ENCODE data around the gene ITM2B.

Gene ITM2B

DNA sequence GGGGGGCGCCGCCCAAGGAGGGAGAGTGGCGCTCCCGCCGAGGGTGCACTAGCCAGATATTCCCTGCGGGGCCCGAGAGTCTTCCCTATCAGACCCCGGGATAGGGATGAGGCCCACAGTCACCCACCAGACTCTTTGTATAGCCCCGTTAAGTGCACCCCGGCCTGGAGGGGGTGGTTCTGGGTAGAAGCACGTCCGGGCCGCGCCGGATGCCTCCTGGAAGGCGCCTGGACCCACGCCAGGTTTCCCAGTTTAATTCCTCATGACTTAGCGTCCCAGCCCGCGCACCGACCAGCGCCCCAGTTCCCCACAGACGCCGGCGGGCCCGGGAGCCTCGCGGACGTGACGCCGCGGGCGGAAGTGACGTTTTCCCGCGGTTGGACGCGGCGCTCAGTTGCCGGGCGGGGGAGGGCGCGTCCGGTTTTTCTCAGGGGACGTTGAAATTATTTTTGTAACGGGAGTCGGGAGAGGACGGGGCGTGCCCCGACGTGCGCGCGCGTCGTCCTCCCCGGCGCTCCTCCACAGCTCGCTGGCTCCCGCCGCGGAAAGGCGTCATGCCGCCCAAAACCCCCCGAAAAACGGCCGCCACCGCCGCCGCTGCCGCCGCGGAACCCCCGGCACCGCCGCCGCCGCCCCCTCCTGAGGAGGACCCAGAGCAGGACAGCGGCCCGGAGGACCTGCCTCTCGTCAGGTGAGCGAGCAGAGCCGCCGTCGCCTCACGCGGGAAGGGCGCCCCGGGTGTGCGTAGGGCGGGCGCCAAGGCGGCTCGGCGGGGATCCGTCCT, 70.5 kb downstream of the ITM2B start, which contains the start of gene RB1:
Gene RB1 (plus strand): TSS at position 393 of the 784 bp plus-strand sequence. CDS start 162 bp downstream, at position 555.
- Histone ChIP-seq H3K27ac (replicated peaks) (peak within 1 kb of the TSS; percentile 96), H3K4me3 (replicated peaks; ENCODE audit: insufficient read depth, low read length) (peak within 1 kb of the TSS; percentile 84), H3K27me3 (ENCODE audit: insufficient read depth, poor library complexity, severe bottlenecking) (no peaks in the 10 kb centered on the region)
- TF ChIP-seq POLR2AphosphoS5 (IDR thresholded peaks at IDR 0.05; ENCODE audit: low read depth) = peak; percentile 98
- peak; percentile 89 for TF ChIP-seq GABPA (IDR thresholded peaks at IDR 0.05; ENCODE audit: low read depth)
- TF ChIP-seq, protein P1, sequence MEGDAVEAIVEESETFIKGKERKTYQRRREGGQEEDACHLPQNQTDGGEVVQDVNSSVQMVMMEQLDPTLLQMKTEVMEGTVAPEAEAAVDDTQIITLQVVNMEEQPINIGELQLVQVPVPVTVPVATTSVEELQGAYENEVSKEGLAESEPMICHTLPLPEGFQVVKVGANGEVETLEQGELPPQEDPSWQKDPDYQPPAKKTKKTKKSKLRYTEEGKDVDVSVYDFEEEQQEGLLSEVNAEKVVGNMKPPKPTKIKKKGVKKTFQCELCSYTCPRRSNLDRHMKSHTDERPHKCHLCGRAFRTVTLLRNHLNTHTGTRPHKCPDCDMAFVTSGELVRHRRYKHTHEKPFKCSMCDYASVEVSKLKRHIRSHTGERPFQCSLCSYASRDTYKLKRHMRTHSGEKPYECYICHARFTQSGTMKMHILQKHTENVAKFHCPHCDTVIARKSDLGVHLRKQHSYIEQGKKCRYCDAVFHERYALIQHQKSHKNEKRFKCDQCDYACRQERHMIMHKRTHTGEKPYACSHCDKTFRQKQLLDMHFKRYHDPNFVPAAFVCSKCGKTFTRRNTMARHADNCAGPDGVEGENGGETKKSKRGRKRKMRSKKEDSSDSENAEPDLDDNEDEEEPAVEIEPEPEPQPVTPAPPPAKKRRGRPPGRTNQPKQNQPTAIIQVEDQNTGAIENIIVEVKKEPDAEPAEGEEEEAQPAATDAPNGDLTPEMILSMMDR (IDR thresholded peaks at IDR 0.05; ENCODE audit: insufficient read depth, low read length) = no peak
- TF ChIP-seq, protein P2, sequence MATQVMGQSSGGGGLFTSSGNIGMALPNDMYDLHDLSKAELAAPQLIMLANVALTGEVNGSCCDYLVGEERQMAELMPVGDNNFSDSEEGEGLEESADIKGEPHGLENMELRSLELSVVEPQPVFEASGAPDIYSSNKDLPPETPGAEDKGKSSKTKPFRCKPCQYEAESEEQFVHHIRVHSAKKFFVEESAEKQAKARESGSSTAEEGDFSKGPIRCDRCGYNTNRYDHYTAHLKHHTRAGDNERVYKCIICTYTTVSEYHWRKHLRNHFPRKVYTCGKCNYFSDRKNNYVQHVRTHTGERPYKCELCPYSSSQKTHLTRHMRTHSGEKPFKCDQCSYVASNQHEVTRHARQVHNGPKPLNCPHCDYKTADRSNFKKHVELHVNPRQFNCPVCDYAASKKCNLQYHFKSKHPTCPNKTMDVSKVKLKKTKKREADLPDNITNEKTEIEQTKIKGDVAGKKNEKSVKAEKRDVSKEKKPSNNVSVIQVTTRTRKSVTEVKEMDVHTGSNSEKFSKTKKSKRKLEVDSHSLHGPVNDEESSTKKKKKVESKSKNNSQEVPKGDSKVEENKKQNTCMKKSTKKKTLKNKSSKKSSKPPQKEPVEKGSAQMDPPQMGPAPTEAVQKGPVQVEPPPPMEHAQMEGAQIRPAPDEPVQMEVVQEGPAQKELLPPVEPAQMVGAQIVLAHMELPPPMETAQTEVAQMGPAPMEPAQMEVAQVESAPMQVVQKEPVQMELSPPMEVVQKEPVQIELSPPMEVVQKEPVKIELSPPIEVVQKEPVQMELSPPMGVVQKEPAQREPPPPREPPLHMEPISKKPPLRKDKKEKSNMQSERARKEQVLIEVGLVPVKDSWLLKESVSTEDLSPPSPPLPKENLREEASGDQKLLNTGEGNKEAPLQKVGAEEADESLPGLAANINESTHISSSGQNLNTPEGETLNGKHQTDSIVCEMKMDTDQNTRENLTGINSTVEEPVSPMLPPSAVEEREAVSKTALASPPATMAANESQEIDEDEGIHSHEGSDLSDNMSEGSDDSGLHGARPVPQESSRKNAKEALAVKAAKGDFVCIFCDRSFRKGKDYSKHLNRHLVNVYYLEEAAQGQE (IDR thresholded peaks at IDR 0.05; ENCODE audit: insufficient replicate concordance, low read depth) = peak; percentile 54
- TF ChIP-seq SPI1 (IDR thresholded peaks at IDR 0.05; ENCODE audit: borderline replicate concordance, low read depth) = peak; percentile 73; the same call in 1 of the 2 replicates
- peak; percentile 81 to 93 for DNase-seq (ENCODE audit: low read depth in 1 of 2, low spot score in 1 of 2)

DNA sequence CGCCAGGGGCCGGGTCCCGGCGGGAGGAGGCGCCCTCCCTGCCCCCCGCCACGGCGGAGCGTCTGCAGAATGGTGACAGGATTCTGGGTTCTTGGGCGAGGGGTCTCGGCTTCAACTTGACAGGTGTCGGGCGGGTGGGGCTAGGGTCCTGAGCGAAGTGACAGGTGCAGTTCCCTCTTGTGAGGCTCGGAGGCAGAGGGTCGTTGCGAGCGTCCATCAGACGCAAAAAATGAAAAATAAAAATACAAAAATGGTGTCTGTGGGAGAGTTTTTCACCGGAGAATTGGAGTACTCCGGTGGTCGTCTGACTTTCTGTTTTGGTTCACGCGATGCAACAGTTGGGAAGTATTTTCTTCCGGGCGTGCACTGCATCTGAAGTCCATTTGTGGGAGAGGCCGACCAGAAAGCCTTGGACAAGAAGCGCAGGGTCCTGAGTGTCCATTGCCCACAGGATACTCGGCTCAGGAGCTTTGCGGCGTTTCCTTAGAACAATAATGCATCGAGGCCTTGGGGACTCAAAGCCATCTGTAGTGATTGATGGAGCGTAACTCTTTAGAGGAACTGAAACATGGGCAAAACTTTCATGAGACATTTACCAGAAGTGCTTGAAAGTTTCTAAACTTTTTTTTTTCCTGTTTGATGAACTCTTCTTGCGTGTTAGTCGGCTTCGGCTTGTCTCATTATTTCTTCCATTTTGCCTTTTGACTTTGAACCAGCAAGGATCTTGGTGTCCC, 71.3 kb downstream of the ITM2B start:
- TF ChIP-seq SPI1 (IDR thresholded peaks at IDR 0.05; ENCODE audit: borderline replicate concordance, low read depth) = peak; percentile 34; the same call in 1 of the 2 replicates
- TF ChIP-seq, protein P1 (IDR thresholded peaks at IDR 0.05; ENCODE audit: insufficient read depth, low read length) = no peak
- TF ChIP-seq, protein P2 (IDR thresholded peaks at IDR 0.05; ENCODE audit: insufficient replicate concordance, low read depth) = no peak
- H3K4me3 ChIP-seq (replicated peaks; ENCODE audit: insufficient read depth, low read length) = peak overlapping the region; percentile 84
- peak in 1 of 2 experiments; percentile 43 for DNase-seq (ENCODE audit: low read depth in 1 of 2, low spot score in 1 of 2)
- H3K27me3 ChIP-seq (ENCODE audit: insufficient read depth, poor library complexity, severe bottlenecking) = no peaks in the 10 kb centered on the region
- H3K27ac ChIP-seq (replicated peaks) = peak overlapping the region; percentile 96

DNA sequence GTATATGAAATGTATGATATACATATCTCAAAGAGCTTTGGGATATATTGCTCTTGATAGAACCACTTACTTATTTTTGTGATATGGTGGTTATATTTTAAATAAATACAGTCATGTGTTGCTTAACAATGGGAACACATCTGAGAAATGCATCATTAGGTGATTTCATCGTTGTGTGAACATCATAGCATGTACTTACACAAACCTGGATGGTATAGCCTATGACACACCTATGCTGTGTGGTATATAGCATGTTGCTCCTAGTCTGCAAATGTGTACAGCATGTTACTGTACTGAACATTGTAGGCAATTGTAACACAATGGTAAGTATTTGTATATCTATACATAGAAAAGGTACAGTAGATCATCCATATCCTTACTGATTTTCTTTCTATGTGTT, 78.2 kb downstream of the ITM2B start:
- H3K4me3 ChIP-seq (replicated peaks; ENCODE audit: insufficient read depth, low read length) = no peak overlapping the region
- no peaks in the 10 kb centered on the region for H3K27me3 ChIP-seq (ENCODE audit: insufficient read depth, poor library complexity, severe bottlenecking)
- no peak for DNase-seq (ENCODE audit: low read depth in 1 of 2, low spot score in 1 of 2)
- H3K27ac ChIP-seq (replicated peaks) = no peak overlapping the region
- TF ChIP-seq, protein P2 (IDR thresholded peaks at IDR 0.05; ENCODE audit: insufficient replicate concordance, low read depth) = no peak
- no peak for TF ChIP-seq SPI1 (IDR thresholded peaks at IDR 0.05; ENCODE audit: borderline replicate concordance, low read depth)
- TF ChIP-seq, protein P1 (IDR thresholded peaks at IDR 0.05; ENCODE audit: insufficient read depth, low read length) = no peak
- TF ChIP-seq GABPA (IDR thresholded peaks at IDR 0.05; ENCODE audit: low read depth) = no peak
- TF ChIP-seq POLR2AphosphoS5 (IDR thresholded peaks at IDR 0.05; ENCODE audit: low read depth) = no peak

All from HL-60 (cell line).